H1 (cell line): Measurements from ENCODE around the gene SLC12A4. TPM values are rescaled to one million over a fixed set of nuclear protein-coding genes. Genes with fewer than 3 reads are reported as not detected.

Experiments
- CTCF ChIA-PET: fragments of 300-600 bp; sonication (Branson Sonifier 250); formaldehyde crosslinking; loops from one replicate; lab custom pipeline; 2021; ENCODE audit not compliant: partially characterized antibody; lab: Charles Lee
- POLR2A ChIA-PET: fragments of 300-600 bp; sonication (Branson Sonifier 250); formaldehyde crosslinking; loops from one replicate; lab custom pipeline; 2021; ENCODE audit warnings: inconsistent platforms; ENCODE audit not compliant: partially characterized antibody; lab: Charles Lee
- DNase-seq, 2 experiments: peaks; one replicate each; pipeline versions ENCODE4 v3.0.0 to v3.0.0-alpha.2; 2010 to 2022; ENCODE audit warnings: low spot score in 2 of 2, low read depth in 1 of 2, mixed read lengths in 1 of 2
- FAIRE-seq: peaks from 2 replicates; lab custom pipeline; 2011; peaks lifted over from hg19 to GRCh38; lab: Jason Lieb, UNC
- H2AFZ ChIP-seq: 2 replicates; pipeline ENCODE4 v1.8.1; 2012; ENCODE audit warnings: low read length, inconsistent platforms
- H2AK5ac ChIP-seq: 2 replicates; pipeline ENCODE4 v1.6.1; 2013; ENCODE audit warnings: low read depth, low read length
- H2BK120ac ChIP-seq: replicated peaks from 2 replicates; pipeline ENCODE3; 2013; ENCODE audit warnings: low read depth, low read length, inconsistent platforms
- H2BK12ac ChIP-seq: 2 replicates; pipeline ENCODE4 v1.6.1; 2013; ENCODE audit warnings: low read depth, low read length
- H2BK15ac ChIP-seq: 2 replicates; pipeline ENCODE4 v1.6.1; 2013; ENCODE audit warnings: low read length
- H2BK20ac ChIP-seq: 2 replicates; pipeline ENCODE4 v1.6.1; 2013; ENCODE audit warnings: low read length
- H2BK5ac ChIP-seq: 2 replicates; pipeline ENCODE4 v1.6.1; 2013; ENCODE audit warnings: low read depth, low read length
- H3K14ac ChIP-seq: 2 replicates; pipeline ENCODE4 v1.6.1; 2013; ENCODE audit warnings: inconsistent platforms; ENCODE audit not compliant: insufficient read length
- H3K18ac ChIP-seq: 2 replicates; pipeline ENCODE4 v1.6.1; 2013; ENCODE audit warnings: low read length; ENCODE audit errors: extremely low read depth
- H3K23ac ChIP-seq: 2 replicates; pipeline ENCODE4 v1.6.1; 2013; ENCODE audit warnings: inconsistent platforms; ENCODE audit not compliant: insufficient read length
- H3K23me2 ChIP-seq: 2 replicates; pipeline ENCODE4 v1.6.1; 2013; ENCODE audit warnings: low read depth, low read length
- H3K27ac ChIP-seq: 2 replicates; pipeline ENCODE4 v1.6.1; 2011; ENCODE audit warnings: low read depth, low read length, inconsistent platforms
- H3K27me3 ChIP-seq, 4 experiments: replicated peaks in 1 of 4; 1 replicate in 1 of 4; 2 replicates in 3 of 4; pipeline versions ENCODE4 v1.6.1 to v1.8.1; 2011 to 2013; ENCODE audit warnings: low read length in 3 of 4, mild to moderate bottlenecking in 3 of 4, inconsistent platforms in 2 of 4, mixed read lengths in 2 of 4, moderate library complexity in 1 of 4; ENCODE audit not compliant: control insufficient read depth in 3 of 4, insufficient read depth in 3 of 4; ENCODE audit errors: extremely low read depth in 1 of 4
- H3K36me3 ChIP-seq, 4 experiments: 2 replicates each; pipeline versions ENCODE4 v1.6.1 to v1.8.1; 2011 to 2013; ENCODE audit warnings: mild to moderate bottlenecking in 4 of 4, low read length in 3 of 4, moderate library complexity in 2 of 4, control low read depth in 1 of 4, inconsistent platforms in 1 of 4; ENCODE audit not compliant: insufficient read depth in 4 of 4, control insufficient read depth in 2 of 4
- H3K4ac ChIP-seq: replicated peaks from 2 replicates; pipeline ENCODE3; 2013; ENCODE audit warnings: low read length, low read depth, mixed read lengths, inconsistent platforms; ENCODE audit not compliant: insufficient read length
- H3K4me1 ChIP-seq, 4 experiments: replicated peaks in 1 of 4; 1 replicate in 1 of 4; 2 replicates in 3 of 4; pipeline versions ENCODE4 v1.6.1 to v1.8.1; 2011 to 2013; ENCODE audit warnings: low read length in 3 of 4, inconsistent platforms in 2 of 4, mixed read lengths in 1 of 4; ENCODE audit not compliant: insufficient read depth in 4 of 4, control insufficient read depth in 3 of 4
- H3K4me2 ChIP-seq, 2 experiments: 2 replicates each; pipeline versions ENCODE4 v1.6.1 to v1.8.1; 2011 to 2013; ENCODE audit warnings: low read depth in 2 of 2, low read length in 2 of 2, control low read depth in 1 of 2, inconsistent platforms in 1 of 2, mild to moderate bottlenecking in 1 of 2; ENCODE audit not compliant: insufficient read depth in 1 of 2
- H3K4me3 ChIP-seq, 4 experiments: fragments of 200-600, 300-600 bp in 1 of 4; sonication (generic), shearing (Covaris generic), sonication (Bioruptor Twin) in 1 of 4; 2 replicates each; pipeline versions ENCODE4 v1.5.1 to v1.8.1; 2011 to 2016; ENCODE audit warnings: low read length in 4 of 4, low read depth in 3 of 4, control low read depth in 2 of 4, inconsistent platforms in 2 of 4, mild to moderate bottlenecking in 2 of 4, mixed read lengths in 1 of 4, moderate library complexity in 1 of 4; ENCODE audit not compliant: insufficient read depth in 2 of 4; ENCODE audit errors: extremely low read depth in 1 of 4
- H3K56ac ChIP-seq: replicated peaks from 2 replicates; pipeline ENCODE3; 2013; ENCODE audit warnings: low read depth, mild to moderate bottlenecking, mixed read lengths, low read length, inconsistent platforms; ENCODE audit not compliant: insufficient read length
- H3K79me1 ChIP-seq: 2 replicates; pipeline ENCODE4 v1.6.1; 2013; ENCODE audit warnings: low read depth, low read length, control low read depth
- H3K79me2 ChIP-seq, 2 experiments: 2 replicates each; pipeline versions ENCODE4 v1.6.1 to v1.8.1; 2012 to 2013; ENCODE audit warnings: low read length in 2 of 2, mild to moderate bottlenecking in 2 of 2, inconsistent platforms in 1 of 2; ENCODE audit not compliant: insufficient read depth in 2 of 2, control insufficient read depth in 1 of 2
- H3K9ac ChIP-seq, 4 experiments: replicated peaks in 1 of 4; 1 replicate in 1 of 4; 2 replicates in 3 of 4; pipeline versions ENCODE4 v1.6.1 to v1.8.1; 2011 to 2013; ENCODE audit warnings: low read depth in 3 of 4, low read length in 3 of 4, control low read depth in 2 of 4, mild to moderate bottlenecking in 2 of 4, moderate library complexity in 2 of 4, inconsistent platforms in 1 of 4; ENCODE audit errors: extremely low read depth in 1 of 4
- H3K9me3 ChIP-seq, 2 experiments: 2 replicates each; pipeline versions ENCODE4 v1.6.1 to v1.8.1; 2012 to 2013; ENCODE audit warnings: mild to moderate bottlenecking in 2 of 2, moderate library complexity in 2 of 2, control low read depth in 1 of 2, inconsistent platforms in 1 of 2, low read depth in 1 of 2, low read length in 1 of 2, mixed read lengths in 1 of 2; ENCODE audit not compliant: insufficient read depth in 2 of 2
- H4K20me1 ChIP-seq, 2 experiments: replicated peaks in 1 of 2; 2 replicates each; pipeline versions ENCODE3 to v1.8.1; 2011 to 2013; ENCODE audit warnings: inconsistent platforms in 2 of 2, low read length in 2 of 2, mild to moderate bottlenecking in 1 of 2; ENCODE audit not compliant: insufficient read depth in 2 of 2, control insufficient read depth in 1 of 2
- H4K5ac ChIP-seq: 2 replicates; pipeline ENCODE4 v1.6.1; 2013; ENCODE audit warnings: low read length, low read depth, mixed read lengths, inconsistent platforms; ENCODE audit not compliant: insufficient read length
- H4K8ac ChIP-seq: 2 replicates; pipeline ENCODE4 v1.8.0; 2013; ENCODE audit warnings: mild to moderate bottlenecking, moderate library complexity, low read length, inconsistent platforms; ENCODE audit not compliant: insufficient read depth; ENCODE audit errors: extremely low read depth
- H4K91ac ChIP-seq: replicated peaks from 2 replicates; pipeline ENCODE3; 2013; ENCODE audit warnings: low read length, mixed read lengths, inconsistent platforms; ENCODE audit not compliant: insufficient read length
- HDAC6 ChIP-seq: IDR thresholded peaks from one replicate; pipeline ENCODE4 v1.7.1; 2012; ENCODE audit warnings: low read depth, mild to moderate bottlenecking, inconsistent platforms, low read length, moderate library complexity
- WGBS, 2 experiments: shearing (Covaris generic) in 1 of 2; methylation state at CpG; one replicate each; pipeline versions ENCODE4 v1.1.6 to v1.1.7; 2013 to 2015; ENCODE audit warnings: low lambda C conversion rate in 2 of 2, mixed read lengths in 2 of 2, inconsistent platforms in 1 of 2, low coverage in 1 of 2, missing lambda C conversion rate in 1 of 2; ENCODE audit not compliant: insufficient replicate concordance in 2 of 2, insufficient coverage in 1 of 2, insufficient read length in 1 of 2; ENCODE audit errors: extremely low coverage in 1 of 2, missing lambda C conversion rate in 1 of 2; 5-methylcytosine and 5-hydroxymethylcytosine counted together
- polyA plus RNA-seq, 7 experiments: library from polyadenylated mRNA; depleted of rRNA in 3 of 7; stranded (reverse) in 5 of 7; unstranded in 2 of 7; fragments of >200 nt in 5 of 7; fragments of 200-250 nt in 2 of 7; gene quantifications; 1 replicate in 5 of 7; 2 replicates in 1 of 7; 4 replicates in 1 of 7; pipeline versions ENCODE4 v1.2.1 to v1.2.3, GENCODE V29; 2011 to 2013; ENCODE audit warnings: missing spikeins in 2 of 7, mixed read lengths in 2 of 7
- total RNA-seq: library from RNA; stranded (reverse); fragmentation: NEBNext Ultra II Directional; extraction: Animal tissue kit (Norgen Biotek cat#: 25700); gene quantifications from 2 replicates; pipeline ENCODE4 v1.2.1, GENCODE V29; 2021

SLC12A4 gene
- total and polyA plus RNA-seq, 2 of the 8 experiments (the other 6 are each of a cell fraction or from before 2014, with no cell fraction given), result 41.3 to 49.3 TPM

GRCh38 chr16:67977005-67977404 is 8.6 kb upstream of the SLC12A4 start:
- no peak overlapping the region for H3K9ac ChIP-seq
- DNase-seq (no peak), FAIRE-seq (no peak)
- no peaks in the 10 kb centered on the region for H4K20me1 ChIP-seq
- ChIA-PET POLR2A (interaction anchor here (1.4 to 1.8 kb wide), 2 partner anchors 10 to 108 kb away, joined by 5 read pairs; partner anchors contain the start of gene NFATC3), CTCF (interaction anchor here (0.6 to 2.7 kb wide), 5 partner anchors 8 to 64 kb away, joined by 3 to 10 read pairs (median 3); no protein-coding TSS in a partner anchor)
- H2AK5ac ChIP-seq, result no peak overlapping the region
- no peak overlapping the region for H3K14ac ChIP-seq
- no peak overlapping the region for H4K5ac ChIP-seq
- peaks cover 0 to 4% (median 0%) of the 10 kb centered on the region in 4 experiments; a peak in 3 of 7 replicates for H3K4me1 ChIP-seq
- no peak overlapping the region for H3K4me2 ChIP-seq
- no peaks in the 10 kb centered on the region; a peak in 1 of 4 replicates for H3K9me3 ChIP-seq
- H3K27ac ChIP-seq, result no peak overlapping the region
- H4K8ac ChIP-seq, result no peak overlapping the region
- WGBS, 2 experiments, result 92% methylated on average over 5 of the region's 5 CpGs; no CpG with 5 or more reads in 1 of the 2 experiments
- H4K91ac ChIP-seq, result no peak overlapping the region
- H3K18ac ChIP-seq, result no peak overlapping the region
- no peak overlapping the region; the same call in 1 of the 2 replicates for H2BK12ac ChIP-seq
- no peaks in the 10 kb centered on the region for H3K79me2 ChIP-seq
- H3K79me1 ChIP-seq, result no peaks in the 10 kb centered on the region
- no peaks in the 10 kb centered on the region for H3K23me2 ChIP-seq
- no peak overlapping the region for H3K4me3 ChIP-seq
- no peak overlapping the region for H2BK20ac ChIP-seq
- H3K27me3 ChIP-seq, result peaks cover 0 to 2% (median 0%) of the 10 kb centered on the region in 4 experiments; a peak in 2 of 7 replicates
- H3K56ac ChIP-seq, result no peak overlapping the region
- no peaks in the 10 kb centered on the region; a peak in 1 of 8 replicates for H3K36me3 ChIP-seq
- no peak overlapping the region for H2BK15ac ChIP-seq
- no peak overlapping the region for H2AFZ ChIP-seq
- H2BK5ac ChIP-seq, result no peak overlapping the region
- no peak overlapping the region for H3K4ac ChIP-seq
- H3K23ac ChIP-seq, result no peak overlapping the region
- no peak overlapping the region for H2BK120ac ChIP-seq
- TF ChIP-seq HDAC6, result no peak
